Fibroblast of mammary gland (primary cell): ENCODE measurements around the gene C19orf85.

Source experiments
- DNase-seq: peaks from one replicate; pipeline ENCODE4 v3.0.0-alpha.2; 2010; ENCODE audit warnings: low read depth
- H3K4me3 ChIP-seq: 2 replicates; pipeline ENCODE4 v1.5.1; 2011; ENCODE audit warnings: low read depth, mild to moderate bottlenecking, low read length, moderate library complexity; ENCODE audit not compliant: control insufficient read depth
- CTCF ChIP-seq: conservative IDR thresholded peaks from 2 replicates; pipeline ENCODE4 v1.5.1; 2011; ENCODE audit warnings: low read depth, low read length, inconsistent platforms; ENCODE audit not compliant: control insufficient read depth, insufficient read depth

The C19orf85 gene

GRCh38 chr19:55488986-55489710 is 24.6 kb upstream of the C19orf85 start:
- DNase-seq, result peak; percentile 30
- H3K4me3 ChIP-seq, result no peak overlapping the region
- no peak for TF ChIP-seq CTCF

GRCh38 chr19:55487924-55488687 is 23.6 kb upstream of the C19orf85 start, which contains the start of gene SSC5D:
SSC5D (plus strand) TSS chr19:55488436; CDS start chr19:55488590, 154 bp downstream.
- peak; percentile 70 for DNase-seq
- no peak for TF ChIP-seq CTCF
- peak within 1 kb of the TSS; percentile 37 for H3K4me3 ChIP-seq

- TF ChIP-seq CTCF, result no peak
- DNase-seq, result peak; percentile 98
- H3K4me3 ChIP-seq, result peak overlapping the region; percentile 26
Observed at GRCh38 chr19:55486971-55487923, 22.7 kb upstream of the C19orf85 start.

GRCh38 chr19:55486043-55486970 is 21.8 kb upstream of the C19orf85 start:
- DNase-seq, result peak; percentile 61
- peak; percentile 46 for TF ChIP-seq CTCF
- H3K4me3 ChIP-seq, result peak overlapping the region; percentile 60

GRCh38 chr19:55485439-55486011 is 21.0 kb upstream of the C19orf85 start:
- DNase-seq, result no peak

More at GRCh38 chr19:55485439-55486011, 21.0 kb upstream of the C19orf85 start:
- TF ChIP-seq CTCF, result no peak
- peak overlapping the region; percentile 60 for H3K4me3 ChIP-seq
